IMR-90 (cell line): ENCODE data around the gene GRAMD4. TPM values are rescaled to one million over a fixed set of nuclear protein-coding genes. Genes with fewer than 3 reads are reported as not detected.

Experiments
- ATAC-seq: fragments of 200-7000 bp; cut with Tn5 transposase; 2 replicates; pipeline ENCODE4 v1.9.1; 2020; ENCODE audit warnings: low read depth, mild to moderate bottlenecking, moderate library complexity
- BruUV-seq: library from RNA; stranded (reverse); fragments of 400-500 nt; replicated peaks from 2 replicates; lab custom pipeline; 2021; lab: Mats Ljungman, UMichigan
- CTCF ChIA-PET: fragments of 300-600 bp; formaldehyde crosslinking; extraction: SDS; loops from one replicate; lab custom pipeline; 2021; ENCODE audit warnings: antibody characterized with exemption; lab: Yijun Ruan, JAX
- POLR2A ChIA-PET: fragments of 300-600 bp; sonication (Branson Sonifier 250); formaldehyde crosslinking; loops from one replicate; lab custom pipeline; 2022; ENCODE audit warnings: antibody characterized with exemption; ENCODE audit not compliant: unreplicated experiment; lab: Charles Lee
- DNase-seq: peaks from one replicate; pipeline ENCODE4 v3.0.0; 2013
- H2AFZ ChIP-seq: replicated peaks from 2 replicates; pipeline ENCODE3; 2013; ENCODE audit warnings: low read length, mild to moderate bottlenecking; ENCODE audit not compliant: poor library complexity
- H2AK5ac ChIP-seq: 2 replicates; pipeline ENCODE4 v1.6.1; 2013; ENCODE audit warnings: low read depth, low read length, inconsistent platforms
- H2AK9ac ChIP-seq: replicated peaks from 2 replicates; pipeline ENCODE3; 2013; ENCODE audit warnings: mild to moderate bottlenecking, low read depth, low read length, moderate library complexity; ENCODE audit not compliant: poor library complexity
- H2BK120ac ChIP-seq: 2 replicates; pipeline ENCODE4 v1.6.1; 2013; ENCODE audit warnings: low read depth, low read length, inconsistent platforms
- H2BK15ac ChIP-seq: 3 replicates; pipeline ENCODE4 v1.6.1; 2013; ENCODE audit warnings: low read depth, low read length, inconsistent platforms
- H2BK20ac ChIP-seq: 2 replicates; pipeline ENCODE4 v1.6.1; 2013; ENCODE audit warnings: low read depth, mild to moderate bottlenecking, inconsistent platforms, low read length, moderate library complexity
- H2BK5ac ChIP-seq: 2 replicates; pipeline ENCODE4 v1.6.1; 2013; ENCODE audit warnings: mild to moderate bottlenecking, low read depth, low read length, inconsistent platforms; ENCODE audit not compliant: poor library complexity, severe bottlenecking
- H3K14ac ChIP-seq: replicated peaks from 2 replicates; pipeline ENCODE4 v1.6.1; 2013; ENCODE audit warnings: low read depth, low read length, inconsistent platforms
- H3K18ac ChIP-seq: 2 replicates; pipeline ENCODE4 v1.6.1; 2013; ENCODE audit warnings: low read depth, low read length, control low read depth
- H3K23ac ChIP-seq: 2 replicates; pipeline ENCODE4 v1.6.1; 2013; ENCODE audit warnings: low read depth, low read length, inconsistent platforms
- H3K27ac ChIP-seq: 2 replicates; pipeline ENCODE4 v1.5.1; 2013; ENCODE audit warnings: mild to moderate bottlenecking, control low read depth, low read length; ENCODE audit not compliant: insufficient read depth
- H3K27me3 ChIP-seq: 2 replicates; pipeline ENCODE4 v1.6.1; 2013; ENCODE audit warnings: low read length; ENCODE audit not compliant: control insufficient read depth, insufficient read depth
- H3K36me3 ChIP-seq: 2 replicates; pipeline ENCODE4 v1.6.1; 2013; ENCODE audit warnings: low read length, mixed read lengths; ENCODE audit not compliant: control insufficient read depth, insufficient read depth
- H3K4ac ChIP-seq: 2 replicates; pipeline ENCODE4 v1.6.1; 2013; ENCODE audit warnings: low read depth, low read length, inconsistent platforms
- H3K4me1 ChIP-seq: 2 replicates; pipeline ENCODE4 v1.6.1; 2013; ENCODE audit warnings: low read length, mixed read lengths; ENCODE audit not compliant: control insufficient read depth, insufficient read depth
- H3K4me2 ChIP-seq: 2 replicates; pipeline ENCODE4 v1.6.1; 2013; ENCODE audit warnings: low read depth, mild to moderate bottlenecking, control low read depth, low read length, moderate library complexity
- H3K4me3 ChIP-seq: 2 replicates; pipeline ENCODE4 v1.5.1; 2013; ENCODE audit warnings: low read depth, mild to moderate bottlenecking, control low read depth, low read length, moderate library complexity; ENCODE audit not compliant: insufficient read depth
- H3K56ac ChIP-seq: 2 replicates; pipeline ENCODE4 v1.6.1; 2013; ENCODE audit warnings: low read length, inconsistent platforms; ENCODE audit not compliant: insufficient read depth; ENCODE audit errors: extremely low read depth
- H3K79me1 ChIP-seq, 2 experiments: 2 replicates each; pipeline ENCODE4 v1.6.1; 2013; ENCODE audit warnings: low read length in 2 of 2, inconsistent platforms in 1 of 2, low read depth in 1 of 2
- H3K9ac ChIP-seq: 2 replicates; pipeline ENCODE4 v1.6.1; 2013; ENCODE audit warnings: low read depth, low read length, control low read depth
- H3K9me1 ChIP-seq: 2 replicates; pipeline ENCODE4 v1.6.1; 2013; ENCODE audit warnings: low read length, inconsistent platforms; ENCODE audit not compliant: insufficient read depth
- H3K9me3 ChIP-seq: 2 replicates; pipeline ENCODE4 v1.6.1; 2013; ENCODE audit warnings: low read length; ENCODE audit not compliant: control insufficient read depth, insufficient read depth
- H4K20me1 ChIP-seq: 2 replicates; pipeline ENCODE4 v1.6.1; 2013; ENCODE audit warnings: low read length, inconsistent platforms; ENCODE audit not compliant: insufficient read depth
- H4K5ac ChIP-seq: 2 replicates; pipeline ENCODE4 v1.6.1; 2013; ENCODE audit warnings: mild to moderate bottlenecking, low read depth, low read length, control low read depth
- H4K8ac ChIP-seq, 2 experiments: 2 replicates each; pipeline ENCODE4 v1.6.1; 2013; ENCODE audit warnings: low read depth in 2 of 2, low read length in 2 of 2, control low read depth in 1 of 2, inconsistent platforms in 1 of 2
- H4K91ac ChIP-seq: 2 replicates; pipeline ENCODE4 v1.6.1; 2013; ENCODE audit warnings: low read depth, low read length, inconsistent platforms; ENCODE audit not compliant: insufficient read depth
- BHLHE40 ChIP-seq: fragments of 150-350 bp; IDR thresholded peaks from 2 replicates; pipeline ENCODE4 v1.6.1; 2016; ENCODE audit warnings: mild to moderate bottlenecking, low read depth, low read length
- CEBPB ChIP-seq: IDR thresholded peaks from 2 replicates; pipeline ENCODE4 v1.6.1; 2012; ENCODE audit warnings: low read depth, low read length, improper control_type of control experiment
- CHD1 ChIP-seq: IDR thresholded peaks from 2 replicates; pipeline ENCODE4 v1.6.1; 2012; ENCODE audit warnings: low read depth, low read length, improper control_type of control experiment
- CTCF ChIP-seq: conservative IDR thresholded peaks from 2 replicates; pipeline ENCODE4 v1.5.1; 2012; ENCODE audit warnings: mild to moderate bottlenecking, low read depth, low read length, improper control_type of control experiment
- ELK1 ChIP-seq: fragments of 150-350 bp; IDR thresholded peaks from 2 replicates; pipeline ENCODE4 v1.6.1; 2016; ENCODE audit warnings: low read depth, mild to moderate bottlenecking, low read length, moderate library complexity, borderline replicate concordance
- FOS ChIP-seq: fragments of 150-350 bp; IDR thresholded peaks from 2 replicates; pipeline ENCODE4 v1.6.1; 2016; ENCODE audit warnings: low read depth, low read length
- MAFK ChIP-seq: IDR thresholded peaks from 2 replicates; pipeline ENCODE4 v1.6.1; 2012; ENCODE audit warnings: low read depth, low read length, improper control_type of control experiment
- MAZ ChIP-seq: IDR thresholded peaks from 2 replicates; pipeline ENCODE4 v1.6.1; 2012; ENCODE audit warnings: low read depth, mild to moderate bottlenecking, low read length, improper control_type of control experiment, moderate library complexity, borderline replicate concordance
- MXI1 ChIP-seq: IDR thresholded peaks from 2 replicates; pipeline ENCODE4 v1.6.1; 2012; ENCODE audit warnings: low read depth, mild to moderate bottlenecking, low read length, moderate library complexity, borderline replicate concordance
- NFE2L2 ChIP-seq: fragments of 150-350 bp; IDR thresholded peaks from 2 replicates; pipeline ENCODE4 v1.6.1; 2016; ENCODE audit warnings: low read depth, mild to moderate bottlenecking, low read length
- POLR2A ChIP-seq: IDR thresholded peaks from 2 replicates; pipeline ENCODE4 v1.6.1; 2012; ENCODE audit warnings: mild to moderate bottlenecking, low read depth, low read length
- RAD21 ChIP-seq: IDR thresholded peaks from 2 replicates; pipeline ENCODE4 v1.6.1; 2012; ENCODE audit warnings: low read length, improper control_type of control experiment
- RCOR1 ChIP-seq: IDR thresholded peaks from 2 replicates; pipeline ENCODE4 v1.6.1; 2012; ENCODE audit warnings: mild to moderate bottlenecking, low read length, improper control_type of control experiment; ENCODE audit not compliant: insufficient replicate concordance
- RFX5 ChIP-seq: IDR thresholded peaks from 2 replicates; pipeline ENCODE4 v1.8.0; 2012; ENCODE audit warnings: low read depth, mild to moderate bottlenecking, low read length, moderate library complexity
- SMC3 ChIP-seq: fragments of 150-350 bp; IDR thresholded peaks from 2 replicates; pipeline ENCODE4 v1.6.1; 2016; ENCODE audit warnings: low read depth, mild to moderate bottlenecking, antibody characterized with exemption, low read length, moderate library complexity
- USF2 ChIP-seq: fragments of 150-350 bp; IDR thresholded peaks from 2 replicates; pipeline ENCODE4 v1.6.1; 2017; ENCODE audit warnings: mild to moderate bottlenecking, antibody characterized with exemption, low read length, low read depth
- WGBS, 2 experiments: methylation state at CpG; one replicate each; pipeline versions ENCODE4 v1.1.5 to v1.1.7; 2013; ENCODE audit warnings: missing lambda C conversion rate in 2 of 2; ENCODE audit not compliant: insufficient read length in 1 of 2; ENCODE audit errors: extremely low coverage in 2 of 2; 5-methylcytosine and 5-hydroxymethylcytosine counted together
- dilution Hi-C: fragments of 300-500 bp; cut with HindIII; formaldehyde crosslinking; loops from one replicate; pipeline ENCODE4 v1.14.3; 2018; ENCODE audit warnings: low sequenced_read_pairs; ENCODE audit not compliant: unreplicated experiment
- in situ Hi-C: fragments of 300-500 bp; cut with MboI; formaldehyde crosslinking; loops from 3 replicates; pipeline ENCODE4 v1.14.3; 2019; ENCODE audit warnings: low sequenced_read_pairs, inconsistent platforms, mixed read lengths
- intact Hi-C: fragments of 100-400 bp; cut with micrococcal nuclease; formaldehyde crosslinking; loops from 2 replicates; pipeline ENCODE4 v1.10.0; 2022
- polyA plus RNA-seq, 3 experiments: library from polyadenylated mRNA; depleted of rRNA; stranded (reverse); fragments of >200 nt; gene quantifications; 2 replicates each; pipeline ENCODE4 v1.2.3, GENCODE V29; 2012; ENCODE audit warnings: low replicate concordance in 1 of 3
- total RNA-seq: library from RNA; depleted of rRNA; stranded (reverse); fragments of >200 nt; gene quantifications from 2 replicates; pipeline ENCODE4 v1.2.3, GENCODE V29; 2012

Gene GRAMD4
- total and polyA plus RNA-seq, 2 of the 4 experiments (the other 2 are of a cell fraction): 2.7 to 5.8 TPM

GRCh38 chr22:46654927-46655595 is 34.9 kb downstream of the GRAMD4 start:
- no peak overlapping the region for H3K14ac ChIP-seq
- no peaks in the 10 kb centered on the region for H3K27me3 ChIP-seq
- peaks cover 11% of the 10 kb centered on the region for H4K20me1 ChIP-seq
- peaks cover 3% of the 10 kb centered on the region; the same call in 1 of the 2 replicates for H3K9me1 ChIP-seq
- no peak overlapping the region for H3K56ac ChIP-seq
- WGBS, 2 experiments: 93% methylated on average over 9 of the region's 14 CpGs; no CpG with 5 or more reads in 1 of the 2 experiments
- H3K23ac ChIP-seq: no peak overlapping the region
- H4K91ac ChIP-seq: no peak overlapping the region
- dilution Hi-C loops: no loop called here
- DNase-seq: no peak
- no peak overlapping the region for H2AFZ ChIP-seq
- no peak overlapping the region for H3K4ac ChIP-seq
- H3K9ac ChIP-seq: no peak overlapping the region
- H2AK5ac ChIP-seq: no peak overlapping the region; the same call in 1 of the 2 replicates
- no peak overlapping the region for H3K4me2 ChIP-seq
- no peak overlapping the region for H2BK20ac ChIP-seq
- intact Hi-C loops: no loop called here
- in situ Hi-C loops: no loop called here
- H4K5ac ChIP-seq: no peak overlapping the region
- no peak overlapping the region for H2BK120ac ChIP-seq
- no peak overlapping the region for H2AK9ac ChIP-seq
- no peak overlapping the region for H3K18ac ChIP-seq
- H3K4me1 ChIP-seq: peaks cover 21% of the 10 kb centered on the region; the same call in 1 of the 2 replicates
- no peak overlapping the region for H3K27ac ChIP-seq
- no peak overlapping the region for H2BK15ac ChIP-seq
- TF ChIP-seq MAFK: no peak
- no peak for TF ChIP-seq FOS
- TF ChIP-seq CTCF: no peak
- TF ChIP-seq MAZ: no peak
- TF ChIP-seq CEBPB: no peak
- no peak for TF ChIP-seq BHLHE40
- no peak for TF ChIP-seq POLR2A
- TF ChIP-seq USF2: no peak
- no peak for TF ChIP-seq RFX5
- no peak for TF ChIP-seq MXI1
- no peak for TF ChIP-seq SMC3
- TF ChIP-seq RCOR1: no peak
- TF ChIP-seq RAD21: no peak
- TF ChIP-seq CHD1: no peak
- no peak for TF ChIP-seq NFE2L2
- TF ChIP-seq ELK1: no peak
- peaks cover 7% of the 10 kb centered on the region; the same call in 1 of the 2 replicates for H3K36me3 ChIP-seq
- no peak overlapping the region for H3K4me3 ChIP-seq
- no TSS peak for BruUV-seq
- POLR2A ChIA-PET: no interaction called here
- no peaks in the 10 kb centered on the region for H3K9me3 ChIP-seq
- peaks cover 2 to 3% of the 10 kb centered on the region in 2 experiments; a peak in 1 of 4 replicates for H3K79me1 ChIP-seq
- no peak for ATAC-seq
- H4K8ac ChIP-seq: no peak overlapping the region
- no peak overlapping the region for H2BK5ac ChIP-seq
- CTCF ChIA-PET: no interaction called here
